Epithelial cell of esophagus (primary cell): Measurements from ENCODE around the gene RNU6-1.

Source experiments
- DNase-seq: peaks from one replicate; pipeline ENCODE4 v3.0.0; 2010; ENCODE audit warnings: low read depth
- H3K4me3 ChIP-seq: 2 replicates; pipeline ENCODE4 v1.5.1; 2011; ENCODE audit warnings: mild to moderate bottlenecking, low read length, control low read depth
- TF ChIP-seq, protein P1 (sequence below): IDR thresholded peaks from 2 replicates; pipeline ENCODE4 v1.5.1; 2011; ENCODE audit warnings: low read depth, mild to moderate bottlenecking, low read length, control low read depth, inconsistent platforms; ENCODE audit not compliant: insufficient read depth; ENCODE audit errors: missing control alignments

The RNU6-1 gene

GRCh38 chr15:67807141-67807540 lies 32.7 kb downstream of the RNU6-1 start:
- TF ChIP-seq, protein P1, sequence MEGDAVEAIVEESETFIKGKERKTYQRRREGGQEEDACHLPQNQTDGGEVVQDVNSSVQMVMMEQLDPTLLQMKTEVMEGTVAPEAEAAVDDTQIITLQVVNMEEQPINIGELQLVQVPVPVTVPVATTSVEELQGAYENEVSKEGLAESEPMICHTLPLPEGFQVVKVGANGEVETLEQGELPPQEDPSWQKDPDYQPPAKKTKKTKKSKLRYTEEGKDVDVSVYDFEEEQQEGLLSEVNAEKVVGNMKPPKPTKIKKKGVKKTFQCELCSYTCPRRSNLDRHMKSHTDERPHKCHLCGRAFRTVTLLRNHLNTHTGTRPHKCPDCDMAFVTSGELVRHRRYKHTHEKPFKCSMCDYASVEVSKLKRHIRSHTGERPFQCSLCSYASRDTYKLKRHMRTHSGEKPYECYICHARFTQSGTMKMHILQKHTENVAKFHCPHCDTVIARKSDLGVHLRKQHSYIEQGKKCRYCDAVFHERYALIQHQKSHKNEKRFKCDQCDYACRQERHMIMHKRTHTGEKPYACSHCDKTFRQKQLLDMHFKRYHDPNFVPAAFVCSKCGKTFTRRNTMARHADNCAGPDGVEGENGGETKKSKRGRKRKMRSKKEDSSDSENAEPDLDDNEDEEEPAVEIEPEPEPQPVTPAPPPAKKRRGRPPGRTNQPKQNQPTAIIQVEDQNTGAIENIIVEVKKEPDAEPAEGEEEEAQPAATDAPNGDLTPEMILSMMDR, result no peak
- no peak overlapping the region for H3K4me3 ChIP-seq
- DNase-seq, result no peak

GRCh38 chr15:67806536-67806935 lies 33.3 kb downstream of the RNU6-1 start:
- H3K4me3 ChIP-seq, result no peak overlapping the region
- TF ChIP-seq, protein P1, result no peak
- no peak for DNase-seq

- no peak overlapping the region for H3K4me3 ChIP-seq
- TF ChIP-seq, protein P1, result no peak
- DNase-seq, result no peak
These were observed 34.0 kb downstream of the RNU6-1 start for GRCh38 chr15:67805666-67806516.

DNA sequence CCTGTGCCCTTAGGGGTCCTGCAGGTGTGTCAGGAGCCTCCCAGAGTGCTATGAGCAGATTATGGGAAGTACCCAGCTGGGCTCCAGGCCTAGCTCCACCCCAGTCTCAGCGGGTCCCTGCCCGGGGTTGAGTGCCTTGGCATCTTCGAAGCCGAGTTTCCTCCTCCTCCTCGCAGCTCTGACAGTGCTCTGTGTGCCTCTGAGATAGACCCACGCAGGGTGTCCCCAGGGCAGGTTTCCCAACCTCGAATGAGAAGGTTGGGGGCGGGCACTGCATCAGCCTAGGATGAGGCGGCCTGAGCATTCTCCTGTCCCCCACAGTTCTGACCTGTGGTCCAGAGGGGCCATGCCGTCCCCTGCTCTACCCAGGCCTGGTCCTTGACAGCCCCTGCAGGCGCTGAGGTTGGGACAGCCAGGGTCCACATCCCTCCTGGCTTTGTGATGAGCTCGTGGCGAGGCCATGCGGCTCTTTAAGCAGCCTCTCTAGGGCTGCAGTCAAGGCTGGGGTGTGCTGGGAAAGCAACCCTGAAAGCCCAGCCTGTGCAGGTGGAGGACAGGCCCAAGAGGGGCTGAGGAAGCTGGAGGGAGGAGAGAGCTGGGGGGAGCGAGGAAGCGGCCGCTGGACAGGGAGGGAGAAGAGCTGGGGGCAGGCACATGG lies 34.7 kb downstream of the RNU6-1 start:
- TF ChIP-seq, protein P1, result no peak
- DNase-seq, result no peak
- no peak overlapping the region for H3K4me3 ChIP-seq

DNA sequence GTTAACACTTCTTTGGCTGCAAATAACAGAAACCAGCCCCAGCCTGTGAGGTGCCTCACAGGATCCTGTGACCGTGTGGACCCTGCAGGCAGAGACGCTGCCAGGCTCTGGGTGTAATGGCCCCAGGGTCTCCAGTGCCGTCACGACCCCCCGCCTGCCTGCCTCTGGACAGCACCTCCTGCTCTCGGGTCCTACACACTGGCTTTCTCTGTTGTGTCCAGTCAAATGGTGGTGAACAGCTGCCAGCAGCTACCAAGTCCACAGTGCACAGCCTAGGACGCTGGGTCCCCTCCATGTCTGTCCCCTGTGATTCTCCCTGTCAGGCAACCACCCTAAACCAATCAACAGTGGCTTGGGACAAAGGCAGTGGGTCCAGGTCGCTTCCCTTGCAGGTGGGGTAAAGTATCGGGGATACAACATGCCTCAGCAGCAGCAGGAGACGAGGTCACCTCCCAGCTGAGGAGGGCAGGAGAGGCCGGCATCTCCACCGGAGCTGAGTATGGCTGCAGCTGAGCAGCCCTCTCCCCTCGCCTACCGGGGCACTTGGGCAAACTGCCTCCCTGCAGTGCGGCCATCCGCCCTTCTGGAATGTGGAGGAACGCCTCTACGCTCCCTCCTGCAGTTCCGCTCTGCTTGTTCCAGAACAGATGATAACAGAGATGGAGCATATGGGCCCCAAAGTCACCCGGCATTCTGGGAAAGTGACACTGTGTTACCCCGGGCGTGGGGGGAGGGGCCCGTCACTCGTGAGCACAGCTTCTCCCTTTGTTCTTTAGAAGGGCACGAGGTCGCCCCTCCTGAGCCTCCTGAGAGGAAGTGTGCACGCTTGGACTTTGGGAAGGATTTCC lies 35.6 kb downstream of the RNU6-1 start:
- no peak overlapping the region for H3K4me3 ChIP-seq
- TF ChIP-seq, protein P1, result no peak
- DNase-seq, result no peak

GRCh38 chr15:67803299-67803698 lies 36.5 kb downstream of the RNU6-1 start:
- H3K4me3 ChIP-seq, result no peak overlapping the region
- DNase-seq, result no peak
- TF ChIP-seq, protein P1, result no peak
